ENCODE results near the gene IFT52. TPM values are rescaled to one million over a fixed set of nuclear protein-coding genes. Genes with fewer than 3 reads are reported as not detected.

IFT52 gene
- total RNA-seq, 1 donor from 2014 or later = 44.7 TPM

DNA sequence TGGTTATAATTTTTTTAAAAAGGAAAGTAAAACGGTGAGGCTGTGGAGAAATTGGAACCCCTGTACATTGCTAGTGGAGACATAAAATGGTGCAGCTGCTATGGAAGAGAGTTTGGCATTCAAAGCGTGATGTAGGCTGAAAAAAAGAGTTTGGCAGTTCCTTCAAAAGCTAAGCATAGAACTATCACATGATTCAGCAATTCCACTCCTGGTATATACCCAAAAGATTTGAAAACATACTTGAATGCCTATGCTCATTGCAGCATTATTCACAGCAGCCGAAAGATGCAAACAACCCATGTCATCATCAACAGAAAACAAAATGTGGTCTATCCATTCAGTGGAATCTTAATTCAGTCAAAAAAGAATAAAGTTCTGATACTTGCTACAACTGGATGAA is 36.4 kb upstream of the IFT52 start:
- Mint-ChIP-seq H3K4me3 (no peak overlapping the region), H3K4me1 (peaks cover 4% of the 10 kb centered on the region), H3K27ac (no peak overlapping the region), H3K9me3 (no peaks in the 10 kb centered on the region), H3K36me3 (peaks cover 3% of the 10 kb centered on the region), H3K27me3 (ENCODE audit: low read depth) (no peaks in the 10 kb centered on the region)
- DNase-seq (ENCODE audit: low spot score in 2 of 2, unreplicated experiment in 2 of 2) = no peak
- TF ChIP-seq, protein P1, sequence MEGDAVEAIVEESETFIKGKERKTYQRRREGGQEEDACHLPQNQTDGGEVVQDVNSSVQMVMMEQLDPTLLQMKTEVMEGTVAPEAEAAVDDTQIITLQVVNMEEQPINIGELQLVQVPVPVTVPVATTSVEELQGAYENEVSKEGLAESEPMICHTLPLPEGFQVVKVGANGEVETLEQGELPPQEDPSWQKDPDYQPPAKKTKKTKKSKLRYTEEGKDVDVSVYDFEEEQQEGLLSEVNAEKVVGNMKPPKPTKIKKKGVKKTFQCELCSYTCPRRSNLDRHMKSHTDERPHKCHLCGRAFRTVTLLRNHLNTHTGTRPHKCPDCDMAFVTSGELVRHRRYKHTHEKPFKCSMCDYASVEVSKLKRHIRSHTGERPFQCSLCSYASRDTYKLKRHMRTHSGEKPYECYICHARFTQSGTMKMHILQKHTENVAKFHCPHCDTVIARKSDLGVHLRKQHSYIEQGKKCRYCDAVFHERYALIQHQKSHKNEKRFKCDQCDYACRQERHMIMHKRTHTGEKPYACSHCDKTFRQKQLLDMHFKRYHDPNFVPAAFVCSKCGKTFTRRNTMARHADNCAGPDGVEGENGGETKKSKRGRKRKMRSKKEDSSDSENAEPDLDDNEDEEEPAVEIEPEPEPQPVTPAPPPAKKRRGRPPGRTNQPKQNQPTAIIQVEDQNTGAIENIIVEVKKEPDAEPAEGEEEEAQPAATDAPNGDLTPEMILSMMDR (IDR thresholded peaks at IDR 0.05; ENCODE audit: unreplicated experiment) = no peak

DNA sequence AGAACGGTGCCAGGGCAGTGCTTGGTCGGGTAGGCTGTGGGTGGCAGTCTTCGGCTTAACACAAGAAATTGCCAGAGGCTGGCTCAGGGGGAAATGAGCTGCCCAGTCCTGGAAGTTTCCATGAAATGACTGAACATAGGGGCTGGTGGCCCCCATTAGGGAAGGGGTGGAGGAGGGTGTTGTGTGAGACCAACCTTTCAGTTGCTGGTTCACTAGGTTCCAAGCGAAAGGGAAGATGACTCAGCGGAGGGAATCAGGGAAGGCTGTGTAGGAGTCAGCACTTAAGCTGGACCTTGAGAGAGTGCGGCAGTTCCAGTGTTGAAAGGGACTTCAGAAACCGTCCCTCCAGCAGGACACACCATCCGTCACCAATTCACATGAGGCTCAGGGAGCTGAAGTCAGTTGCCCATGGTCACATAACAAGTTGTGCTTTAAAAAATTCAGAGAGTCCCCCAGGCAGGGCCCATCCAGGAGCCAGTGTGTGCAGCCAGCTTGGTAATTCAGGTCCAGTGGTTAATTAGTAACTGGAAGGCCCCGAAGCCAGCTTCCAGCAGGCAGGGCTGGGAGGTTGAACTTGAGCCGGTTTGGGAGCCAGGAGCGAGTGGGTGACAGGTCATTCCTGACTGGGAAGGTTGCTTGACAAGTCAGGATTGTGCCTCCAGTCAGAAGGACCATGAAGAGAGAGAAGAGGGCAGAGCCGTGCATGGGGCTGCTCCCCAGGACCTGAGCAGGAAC is 32.2 kb upstream of the IFT52 start, which contains the start of gene SGK2:
Gene SGK2, plus strand, starts transcription at position 616 of the 735 bp plus-strand sequence. CDS start 7,469 bp downstream, outside the sequence.
- no peaks in the 10 kb centered on the region for H3K36me3 Mint-ChIP-seq
- no peak within 1 kb of the TSS for H3K4me3 Mint-ChIP-seq
- H3K9me3 Mint-ChIP-seq = no peaks in the 10 kb centered on the region
- no peak for DNase-seq (ENCODE audit: low spot score in 2 of 2, unreplicated experiment in 2 of 2)
- H3K27ac Mint-ChIP-seq = no peak within 1 kb of the TSS
- H3K4me1 Mint-ChIP-seq = peaks cover 4% of the 10 kb centered on the region
- TF ChIP-seq, protein P1 (IDR thresholded peaks at IDR 0.05; ENCODE audit: unreplicated experiment) = no peak
- H3K27me3 Mint-ChIP-seq (ENCODE audit: low read depth) = no peaks in the 10 kb centered on the region

DNA sequence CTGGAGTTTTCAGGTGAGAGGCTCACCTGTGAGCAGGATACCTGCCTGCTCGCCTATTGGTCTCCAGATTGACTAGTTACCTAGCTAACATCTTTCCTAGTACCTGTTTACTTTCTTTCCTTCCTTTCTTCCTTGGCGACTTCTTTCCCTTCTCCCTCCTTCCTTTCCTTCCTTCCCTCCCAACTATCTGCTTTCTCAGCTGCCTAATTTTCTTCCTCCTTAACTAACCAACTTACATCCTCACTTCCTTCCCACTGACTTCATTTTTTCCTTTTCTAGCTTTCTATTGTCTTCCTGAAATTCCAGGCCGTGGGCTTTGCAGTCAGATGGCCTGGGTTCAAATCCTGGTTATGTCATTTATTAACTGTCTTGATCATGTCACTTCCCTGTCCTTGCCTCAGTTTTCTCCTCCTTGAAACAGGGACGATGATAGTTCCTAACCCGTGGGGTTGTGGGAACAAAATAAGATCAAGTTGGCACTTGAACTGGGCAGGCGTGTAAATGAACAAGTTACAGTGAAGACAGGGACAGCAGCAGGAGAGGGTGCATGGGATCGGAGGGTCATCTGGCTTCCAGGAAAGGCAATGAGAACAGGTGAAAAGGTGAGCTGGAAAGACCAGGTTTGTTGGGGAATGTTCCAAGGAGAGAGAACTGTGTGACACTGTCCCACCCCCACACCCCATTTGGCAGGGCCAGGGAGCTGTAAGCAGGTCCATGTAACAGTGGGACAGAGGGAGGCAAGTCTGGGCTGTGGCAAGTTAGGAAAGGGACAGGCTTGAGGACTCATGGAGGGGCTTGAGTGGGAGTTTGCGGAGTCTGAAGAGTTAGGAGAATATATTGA is 31.4 kb upstream of the IFT52 start:
- Mint-ChIP-seq H3K27me3 (ENCODE audit: low read depth) (no peaks in the 10 kb centered on the region), H3K36me3 (no peaks in the 10 kb centered on the region), H3K27ac (no peak overlapping the region), H3K4me1 (peaks cover 4% of the 10 kb centered on the region), H3K9me3 (no peaks in the 10 kb centered on the region), H3K4me3 (no peak overlapping the region)
- DNase-seq (ENCODE audit: low spot score in 2 of 2, unreplicated experiment in 2 of 2) = no peak
- TF ChIP-seq, protein P1 (IDR thresholded peaks at IDR 0.05; ENCODE audit: unreplicated experiment) = no peak

DNA sequence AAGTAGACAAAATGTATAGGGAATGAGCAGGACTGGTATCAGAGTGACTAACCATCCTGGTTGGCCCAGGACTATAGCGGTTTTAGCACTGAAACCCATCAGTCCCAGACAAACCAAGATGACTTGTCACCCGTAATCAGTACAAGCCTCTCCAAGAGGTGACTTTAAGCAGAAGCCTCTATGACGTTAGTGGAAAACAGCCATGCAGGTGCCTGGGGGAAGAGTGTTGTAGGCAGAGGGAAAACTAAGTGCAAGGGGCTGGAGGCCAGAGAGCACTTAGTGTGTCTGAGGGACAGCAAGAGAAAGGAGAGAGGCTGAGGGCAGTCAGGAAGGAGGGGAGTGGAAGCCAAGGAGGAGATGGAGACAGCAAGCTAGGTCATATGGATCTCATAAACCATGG is 29.8 kb upstream of the IFT52 start:
- Mint-ChIP-seq H3K9me3 (no peaks in the 10 kb centered on the region), H3K27me3 (ENCODE audit: low read depth) (no peaks in the 10 kb centered on the region), H3K4me3 (no peak overlapping the region), H3K36me3 (no peaks in the 10 kb centered on the region), H3K4me1 (peaks cover 4% of the 10 kb centered on the region), H3K27ac (no peak overlapping the region)
- DNase-seq (ENCODE audit: low spot score in 2 of 2, unreplicated experiment in 2 of 2) = no peak
- TF ChIP-seq, protein P1 (IDR thresholded peaks at IDR 0.05; ENCODE audit: unreplicated experiment) = no peak

DNA sequence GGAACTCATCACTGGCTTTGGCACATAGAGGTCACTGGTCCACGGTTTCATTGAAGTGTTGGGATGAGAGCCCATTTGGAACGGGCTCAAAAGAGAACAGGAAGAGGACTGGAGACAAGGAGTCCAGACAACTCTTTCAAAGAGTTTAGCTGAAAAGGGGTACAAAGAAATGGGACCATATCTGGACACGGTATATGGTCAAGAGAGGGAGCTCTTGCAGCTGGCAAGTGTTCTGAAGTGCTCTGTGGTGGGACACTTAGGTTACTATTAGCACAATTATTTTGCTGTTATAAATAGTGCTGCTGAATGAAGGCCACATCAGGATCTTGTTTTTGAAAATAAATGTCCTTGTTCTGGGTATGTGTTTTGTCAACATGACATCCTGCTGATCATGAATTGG is 27.3 kb upstream of the IFT52 start:
- Mint-ChIP-seq H3K27ac (no peak overlapping the region), H3K9me3 (no peaks in the 10 kb centered on the region), H3K27me3 (ENCODE audit: low read depth) (no peaks in the 10 kb centered on the region), H3K4me1 (no peaks in the 10 kb centered on the region), H3K36me3 (no peaks in the 10 kb centered on the region), H3K4me3 (no peak overlapping the region)
- TF ChIP-seq, protein P1 (IDR thresholded peaks at IDR 0.05; ENCODE audit: unreplicated experiment) = no peak
- no peak for DNase-seq (ENCODE audit: low spot score in 2 of 2, unreplicated experiment in 2 of 2)
